ENCODE results near the gene SEMA7A. TPM values are rescaled to one million over a fixed set of nuclear protein-coding genes. Genes with fewer than 3 reads are reported as not detected.
"Not testable (repeated sequence)": the region's sequence is repeated elsewhere in the genome, so short reads cannot be mapped to it uniquely, and the experiment has no call there.

SEMA7A gene, protein sequence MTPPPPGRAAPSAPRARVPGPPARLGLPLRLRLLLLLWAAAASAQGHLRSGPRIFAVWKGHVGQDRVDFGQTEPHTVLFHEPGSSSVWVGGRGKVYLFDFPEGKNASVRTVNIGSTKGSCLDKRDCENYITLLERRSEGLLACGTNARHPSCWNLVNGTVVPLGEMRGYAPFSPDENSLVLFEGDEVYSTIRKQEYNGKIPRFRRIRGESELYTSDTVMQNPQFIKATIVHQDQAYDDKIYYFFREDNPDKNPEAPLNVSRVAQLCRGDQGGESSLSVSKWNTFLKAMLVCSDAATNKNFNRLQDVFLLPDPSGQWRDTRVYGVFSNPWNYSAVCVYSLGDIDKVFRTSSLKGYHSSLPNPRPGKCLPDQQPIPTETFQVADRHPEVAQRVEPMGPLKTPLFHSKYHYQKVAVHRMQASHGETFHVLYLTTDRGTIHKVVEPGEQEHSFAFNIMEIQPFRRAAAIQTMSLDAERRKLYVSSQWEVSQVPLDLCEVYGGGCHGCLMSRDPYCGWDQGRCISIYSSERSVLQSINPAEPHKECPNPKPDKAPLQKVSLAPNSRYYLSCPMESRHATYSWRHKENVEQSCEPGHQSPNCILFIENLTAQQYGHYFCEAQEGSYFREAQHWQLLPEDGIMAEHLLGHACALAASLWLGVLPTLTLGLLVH
- total RNA-seq: 4.9 TPM
- polyA plus RNA-seq (ENCODE audit: insufficient read depth in 1 of 8, insufficient read length in 8 of 8, low replicate concordance in 1 of 8): 10 to 100 TPM in 1 of 8 donors, 1 to 10 TPM in 7; 3.8 to 10.4 (median 7.0) TPM
- long read RNA-seq, donor 1: 0 reads
- long read RNA-seq, donor 2: 0 reads
- long read RNA-seq, donor 3, partial matches to known transcripts: 0 of 1 reads
- long read RNA-seq, donor 3, other reads (novel, unspliced or antisense): 0 of 1 reads
- long read RNA-seq, donor 4: 0 reads
- long read RNA-seq, donor 5, partial matches to known transcripts: 0 of 3 reads
- long read RNA-seq, donor 5, other reads (novel, unspliced or antisense): 0 of 3 reads
- long read RNA-seq, donor 6, partial matches to known transcripts: 0 of 1 reads
- long read RNA-seq, donor 6, other reads (novel, unspliced or antisense): 0 of 1 reads
- long read RNA-seq, donor 7, partial matches to known transcripts: 0 of 2 reads
- long read RNA-seq, donor 7, other reads (novel, unspliced or antisense): 0 of 2 reads
- long read RNA-seq, donor 8: 0 reads
- long read RNA-seq, donor 9, partial matches to known transcripts: 0 of 2 reads
- long read RNA-seq, donor 9, other reads (novel, unspliced or antisense): 0 of 2 reads
- long read RNA-seq, donor 10: 0 reads
- long read RNA-seq, donor 11: 0 reads

DNA sequence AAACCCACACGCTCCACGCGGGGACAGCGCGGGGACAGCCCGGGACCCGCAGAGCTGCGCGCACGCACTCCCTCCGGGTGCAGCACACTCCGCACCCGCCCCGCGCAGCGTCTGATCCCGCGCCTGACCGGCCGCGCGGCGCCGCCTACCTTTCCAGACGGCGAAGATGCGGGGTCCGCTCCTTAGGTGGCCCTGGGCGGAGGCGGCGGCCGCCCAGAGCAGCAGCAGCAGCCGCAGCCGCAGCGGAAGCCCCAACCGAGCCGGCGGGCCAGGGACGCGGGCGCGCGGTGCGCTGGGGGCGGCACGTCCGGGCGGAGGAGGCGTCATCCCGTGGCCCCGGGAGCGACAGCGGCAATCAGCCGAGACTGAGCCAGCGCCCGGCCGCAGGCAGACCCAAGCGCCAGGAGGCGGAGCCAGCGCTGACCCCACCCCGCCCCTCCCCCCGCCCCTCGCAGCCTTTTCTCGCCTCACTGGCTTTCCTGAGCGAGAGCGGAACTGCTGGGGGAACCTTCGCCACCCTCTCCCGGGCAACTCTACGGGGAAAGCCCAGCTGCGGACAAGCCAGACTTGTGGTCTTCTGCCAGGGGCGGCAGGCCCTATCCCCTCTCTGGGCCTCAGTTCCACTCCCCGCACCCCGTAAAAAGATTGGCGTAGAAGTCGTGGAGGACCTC lies at the start of gene SEMA7A:
SEMA7A (minus strand) TSS at position 367 of the 671 bp plus-strand sequence; CDS start at position 327, 40 bp downstream.
- DNase-seq: peak; percentile 91
- under 1% methylated on average over 70 of the region's 75 CpGs for WGBS (ENCODE audit: insufficient coverage)
- H3K4me1 ChIP-seq (ENCODE audit: control insufficient read depth, insufficient read depth, low read length): peaks cover 45% of the 10 kb centered on the region

DNA sequence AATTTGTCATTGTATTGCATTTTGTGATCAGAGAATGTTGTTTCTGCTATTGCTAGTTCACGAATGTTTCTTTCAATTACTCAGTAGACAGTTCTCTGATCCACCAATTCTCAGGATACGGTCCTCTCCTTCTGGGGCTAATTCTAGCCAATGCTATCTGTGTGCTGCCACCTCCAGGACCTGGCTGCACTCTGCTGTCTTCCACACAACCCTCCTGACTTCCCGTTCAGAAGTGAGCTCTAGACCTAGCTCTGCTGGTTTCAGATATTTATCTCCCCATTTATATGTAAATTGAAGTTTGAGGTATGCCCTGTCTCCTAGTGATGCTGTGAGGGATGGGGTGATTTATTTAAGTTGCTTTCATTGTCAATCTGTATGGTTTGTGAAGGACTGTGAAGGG lies 48.9 kb upstream of the SEMA7A start:
- no peak overlapping the region for H3K27ac ChIP-seq (ENCODE audit: low read length)
- H3K4me3 ChIP-seq (ENCODE audit: low read length): no peak overlapping the region
- WGBS (ENCODE audit: insufficient coverage): 75% methylated on average over 2 of the region's 3 CpGs
- H3K4me1 ChIP-seq (ENCODE audit: control insufficient read depth, insufficient read depth, low read length): no peaks in the 10 kb centered on the region
- H3K27me3 ChIP-seq (ENCODE audit: control insufficient read depth, insufficient read depth, low read length): no peaks in the 10 kb centered on the region
- H3K9me3 ChIP-seq (replicated peaks; ENCODE audit: control insufficient read depth, low read depth, low read length): no peaks in the 10 kb centered on the region
- no peak for DNase-seq
- no peaks in the 10 kb centered on the region for H3K36me3 ChIP-seq (ENCODE audit: control insufficient read depth, insufficient read depth, low read length)

More for the DNA sequence above, at the start of gene SEMA7A:
- H3K36me3 ChIP-seq (ENCODE audit: control insufficient read depth, insufficient read depth, low read length): no peaks in the 10 kb centered on the region
- no peaks in the 10 kb centered on the region for H3K9me3 ChIP-seq (replicated peaks; ENCODE audit: control insufficient read depth, low read depth, low read length)
- H3K27me3 ChIP-seq (ENCODE audit: control insufficient read depth, insufficient read depth, low read length): peaks cover 45% of the 10 kb centered on the region
- H3K4me3 ChIP-seq (ENCODE audit: low read length): peak within 1 kb of the TSS; percentile 57
- peak within 1 kb of the TSS; percentile 78 for H3K27ac ChIP-seq (ENCODE audit: low read length)

DNA sequence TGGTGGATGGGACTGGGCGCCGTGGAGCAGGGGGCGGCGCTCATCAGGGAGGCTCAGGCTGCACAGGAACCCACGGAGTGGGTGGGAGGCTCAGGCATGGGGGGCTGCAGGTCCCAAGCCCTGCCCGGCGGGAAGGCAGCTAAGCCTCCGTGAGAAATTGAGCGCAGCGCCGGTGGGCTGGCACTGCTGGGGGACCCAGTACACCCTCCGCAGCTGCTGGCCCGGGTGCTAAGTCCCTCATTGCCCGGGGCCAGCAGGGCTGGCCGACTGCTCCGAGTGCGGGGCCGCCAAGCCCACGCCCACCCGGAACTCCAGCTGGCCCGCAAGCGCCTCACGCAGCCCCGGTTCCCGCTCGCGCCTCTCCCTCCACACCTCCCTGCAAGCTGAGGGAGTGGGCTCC lies 46.6 kb upstream of the SEMA7A start:
- DNase-seq; H3K9me3 ChIP-seq (replicated peaks; ENCODE audit: control insufficient read depth, low read depth, low read length); H3K36me3 ChIP-seq (ENCODE audit: control insufficient read depth, insufficient read depth, low read length); H3K4me1 ChIP-seq (ENCODE audit: control insufficient read depth, insufficient read depth, low read length); H3K4me3 ChIP-seq (ENCODE audit: low read length); H3K27me3 ChIP-seq (ENCODE audit: control insufficient read depth, insufficient read depth, low read length); H3K27ac ChIP-seq (ENCODE audit: low read length): not testable (repeated sequence)
- WGBS (ENCODE audit: insufficient coverage): 93% methylated on average over 20 of the region's 27 CpGs

DNA sequence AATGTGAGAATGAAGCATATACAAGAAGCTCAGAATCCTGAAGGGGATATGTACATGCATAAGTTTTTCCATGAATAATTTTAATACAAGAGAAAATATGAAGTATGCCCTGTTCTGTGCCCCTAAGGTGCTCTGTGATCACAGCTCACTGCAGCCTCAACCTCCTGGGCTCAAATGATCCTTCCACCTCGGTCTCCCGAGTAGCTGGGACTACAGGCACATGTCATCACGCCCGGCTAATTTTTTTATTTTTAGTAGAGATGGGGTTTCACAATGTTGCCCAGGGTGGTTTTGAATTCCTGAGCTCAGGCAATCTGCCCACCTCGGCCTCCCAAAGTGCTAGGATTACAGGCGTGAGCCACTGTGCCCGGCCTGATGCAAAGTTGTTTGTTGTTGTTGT lies 37.9 kb upstream of the SEMA7A start:
- not testable (repeated sequence) for H3K4me1 ChIP-seq (ENCODE audit: control insufficient read depth, insufficient read depth, low read length); H3K27ac ChIP-seq (ENCODE audit: low read length); H3K27me3 ChIP-seq (ENCODE audit: control insufficient read depth, insufficient read depth, low read length); H3K9me3 ChIP-seq (replicated peaks; ENCODE audit: control insufficient read depth, low read depth, low read length); DNase-seq; H3K4me3 ChIP-seq (ENCODE audit: low read length)
- 60% methylated on average over 1 of the region's 7 CpGs for WGBS (ENCODE audit: insufficient coverage)
- H3K36me3 ChIP-seq (ENCODE audit: control insufficient read depth, insufficient read depth, low read length): peaks cover 12% of the 10 kb centered on the region

DNA sequence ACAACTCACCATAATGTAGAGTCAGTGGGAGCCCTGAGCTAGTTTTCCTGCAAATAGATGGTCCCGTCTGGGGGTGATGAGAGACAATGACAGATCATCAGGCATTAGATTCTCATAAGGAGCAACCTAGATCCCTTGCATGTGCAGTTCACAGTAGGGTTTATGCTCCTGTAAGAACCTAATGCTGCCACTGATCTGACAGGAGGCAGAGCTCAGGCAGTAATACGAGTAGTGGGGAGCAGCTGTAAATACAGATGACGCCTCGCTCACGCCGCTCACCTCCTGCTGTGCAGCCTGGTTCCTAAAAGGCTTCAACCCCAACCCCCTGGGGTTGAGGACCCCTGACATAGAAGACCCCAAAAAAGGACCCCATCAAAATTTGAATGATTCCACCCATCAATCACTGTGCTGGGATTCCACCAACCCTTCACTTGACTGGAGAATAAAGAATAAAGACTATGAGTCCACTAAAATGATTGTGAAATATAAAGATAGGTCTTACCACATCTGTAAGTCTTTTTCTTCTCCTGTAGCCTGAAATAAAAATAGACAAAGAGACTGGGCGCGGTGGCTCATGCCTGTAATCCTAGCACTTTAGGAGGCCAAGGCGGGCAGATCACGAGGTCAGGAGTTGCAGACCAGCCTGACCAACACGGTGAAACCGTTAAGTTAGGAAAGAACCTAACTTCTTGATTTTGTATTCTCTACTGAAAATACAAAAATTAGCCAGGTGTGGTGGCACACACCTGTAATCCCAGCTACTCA lies 37.1 kb upstream of the SEMA7A start:
- Histone ChIP-seq H3K9me3 (replicated peaks; ENCODE audit: control insufficient read depth, low read depth, low read length) (no peaks in the 10 kb centered on the region), H3K27me3 (ENCODE audit: control insufficient read depth, insufficient read depth, low read length) (no peaks in the 10 kb centered on the region), H3K27ac (ENCODE audit: low read length) (no peak overlapping the region), H3K36me3 (ENCODE audit: control insufficient read depth, insufficient read depth, low read length) (peaks cover 12% of the 10 kb centered on the region), H3K4me1 (ENCODE audit: control insufficient read depth, insufficient read depth, low read length) (peaks cover 4% of the 10 kb centered on the region), H3K4me3 (ENCODE audit: low read length) (no peak overlapping the region)
- no peak for DNase-seq
- 60% methylated on average over 1 of the region's 12 CpGs for WGBS (ENCODE audit: insufficient coverage)

DNA sequence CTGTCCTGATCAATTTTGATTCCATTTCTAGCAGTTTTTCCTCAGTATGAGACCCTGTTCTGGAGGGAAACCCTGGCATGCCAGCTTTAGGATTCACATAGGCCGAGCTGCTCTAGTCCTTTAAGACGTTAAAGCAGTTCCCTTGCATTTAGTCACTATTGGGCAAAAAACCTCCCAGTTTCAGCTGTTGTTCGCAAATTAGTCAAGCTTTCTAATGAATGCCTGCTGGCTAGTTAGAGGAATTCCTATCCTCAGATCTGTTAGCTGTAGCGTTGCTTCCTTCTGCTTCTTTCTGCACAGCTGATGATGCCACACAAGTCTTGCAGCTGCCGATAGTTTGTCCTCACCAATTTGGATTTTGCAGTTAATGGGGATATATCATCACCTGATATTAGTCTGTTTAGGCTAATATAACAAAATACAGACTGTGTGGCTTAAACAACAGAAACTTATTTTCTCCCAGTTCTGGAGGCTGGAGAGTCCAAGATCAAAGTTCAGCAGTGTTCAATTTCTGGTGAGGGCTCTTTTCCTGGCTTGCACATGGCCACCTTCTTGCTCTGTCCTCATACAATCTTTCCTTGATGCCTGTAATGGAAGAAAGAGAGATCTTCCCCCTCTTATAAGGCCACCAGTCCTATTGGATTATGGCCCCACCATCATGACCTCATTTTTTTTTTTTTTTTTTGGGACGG lies 34.7 kb upstream of the SEMA7A start:
- DNase-seq: peak; percentile 74
- Histone ChIP-seq H3K4me3 (ENCODE audit: low read length) (no peak overlapping the region), H3K27me3 (ENCODE audit: control insufficient read depth, insufficient read depth, low read length) (no peaks in the 10 kb centered on the region), H3K4me1 (ENCODE audit: control insufficient read depth, insufficient read depth, low read length) (peaks cover 4% of the 10 kb centered on the region), H3K36me3 (ENCODE audit: control insufficient read depth, insufficient read depth, low read length) (peaks cover 7% of the 10 kb centered on the region), H3K9me3 (replicated peaks; ENCODE audit: control insufficient read depth, low read depth, low read length) (no peaks in the 10 kb centered on the region), H3K27ac (ENCODE audit: low read length) (peak overlapping the region; percentile 59)
- 73% methylated on average over 4 of the region's 6 CpGs for WGBS (ENCODE audit: insufficient coverage)

DNA sequence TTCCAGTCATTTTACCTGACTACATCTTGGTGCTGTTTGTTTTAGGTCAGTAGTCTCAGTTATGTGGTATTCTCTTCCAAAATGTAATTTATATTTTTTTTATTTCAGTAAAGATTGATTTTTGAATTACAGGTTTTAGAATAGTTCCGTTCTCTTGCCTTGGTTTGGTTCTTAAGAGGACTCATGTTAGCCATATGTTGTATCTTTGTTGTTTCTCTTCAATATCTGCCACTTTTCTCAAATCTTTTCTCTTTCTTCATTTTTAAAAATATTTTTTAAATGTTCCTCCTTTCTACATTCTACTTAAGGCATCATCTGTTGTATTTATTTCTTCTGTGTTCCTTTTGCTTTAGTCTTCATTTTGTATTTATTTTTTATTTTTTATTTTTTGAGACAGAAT lies 32.8 kb upstream of the SEMA7A start:
- no peak for DNase-seq
- H3K4me1 ChIP-seq (ENCODE audit: control insufficient read depth, insufficient read depth, low read length): peaks cover 10% of the 10 kb centered on the region
- no CpG with 5 or more reads among the region's 1 CpG for whole genome bisulfite sequencing (ENCODE audit: insufficient coverage)
- H3K27me3 ChIP-seq (ENCODE audit: control insufficient read depth, insufficient read depth, low read length): no peaks in the 10 kb centered on the region
- no peak overlapping the region for H3K27ac ChIP-seq (ENCODE audit: low read length)
- no peak overlapping the region for H3K4me3 ChIP-seq (ENCODE audit: low read length)
- H3K9me3 ChIP-seq (replicated peaks; ENCODE audit: control insufficient read depth, low read depth, low read length): no peaks in the 10 kb centered on the region
- H3K36me3 ChIP-seq (ENCODE audit: control insufficient read depth, insufficient read depth, low read length): peaks cover 3% of the 10 kb centered on the region

DNA sequence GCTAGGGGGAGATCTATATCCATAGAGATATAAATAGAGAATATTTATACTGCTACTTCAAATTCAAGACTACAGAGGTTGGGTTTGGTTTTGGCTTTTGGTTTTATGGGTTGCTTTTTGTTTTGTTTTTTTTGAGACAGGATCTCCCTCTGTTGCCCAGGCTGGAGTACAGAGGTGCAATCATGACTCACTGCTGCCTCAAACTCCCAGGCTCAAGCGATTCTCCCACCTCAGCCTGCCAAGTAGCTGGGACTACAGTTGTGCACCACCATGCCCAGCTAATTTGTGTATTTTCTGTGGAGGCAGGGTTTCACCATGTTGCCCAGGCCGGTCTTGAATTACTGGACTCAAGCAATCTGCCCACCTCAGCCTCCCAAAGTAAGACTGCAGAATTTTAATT lies 31.1 kb upstream of the SEMA7A start:
- H3K27ac ChIP-seq (ENCODE audit: low read length): no peak overlapping the region

More for the DNA sequence above, 31.1 kb upstream of the SEMA7A start:
- H3K36me3 ChIP-seq (ENCODE audit: control insufficient read depth, insufficient read depth, low read length): no peaks in the 10 kb centered on the region
- no peaks in the 10 kb centered on the region for H3K9me3 ChIP-seq (replicated peaks; ENCODE audit: control insufficient read depth, low read depth, low read length)
- DNase-seq: no peak
- peaks cover 10% of the 10 kb centered on the region for H3K4me1 ChIP-seq (ENCODE audit: control insufficient read depth, insufficient read depth, low read length)
- H3K27me3 ChIP-seq (ENCODE audit: control insufficient read depth, insufficient read depth, low read length): no peaks in the 10 kb centered on the region
- WGBS (ENCODE audit: insufficient coverage): no CpG with 5 or more reads among the region's 2 CpGs
- H3K4me3 ChIP-seq (ENCODE audit: low read length): no peak overlapping the region
